Bronchial epithelial cell (primary cell): Measurements from ENCODE around the gene SMIM35. TPM values are rescaled to one million over a fixed set of nuclear protein-coding genes. Genes with fewer than 3 reads are reported as not detected.

Experiments
- DNase-seq: peaks from one replicate; pipeline ENCODE4 v3.0.0-alpha.2; 2010; ENCODE audit warnings: low read depth
- FAIRE-seq: peaks from 2 replicates; lab custom pipeline; 2011; peaks lifted over from hg19 to GRCh38; lab: Jason Lieb, UNC
- H3K27me3 ChIP-seq: 2 replicates; pipeline ENCODE4 v1.5.1; 2011; ENCODE audit warnings: low read length; ENCODE audit not compliant: control insufficient read depth, insufficient read depth
- H3K36me3 ChIP-seq: 2 replicates; pipeline ENCODE4 v1.5.1; 2011; ENCODE audit warnings: low read length; ENCODE audit not compliant: control insufficient read depth, insufficient read depth
- H3K4me3 ChIP-seq: 2 replicates; pipeline ENCODE4 v1.5.1; 2011; ENCODE audit warnings: mild to moderate bottlenecking, low read depth, low read length, control low read depth
- CTCF ChIP-seq: IDR thresholded peaks from 2 replicates; pipeline ENCODE4 v1.5.1; 2011; ENCODE audit warnings: mild to moderate bottlenecking, moderate library complexity, low read length, control low read depth, inconsistent platforms; ENCODE audit not compliant: insufficient read depth, severe bottlenecking
- total RNA-seq: library from RNA; depleted of rRNA; stranded (reverse); fragments of >200 nt; gene quantifications from 2 replicates; pipeline ENCODE4 v1.2.1, GENCODE V29; 2014

SMIM35 gene
- total RNA-seq, 1 donor from 2014 or later, result not detected

- DNase-seq (no peak), FAIRE-seq (peak; percentile 23)
- Histone ChIP-seq H3K4me3 (no peak overlapping the region), H3K36me3 (no peaks in the 10 kb centered on the region), H3K27me3 (no peaks in the 10 kb centered on the region)
- TF ChIP-seq CTCF, result no peak
Observed at GRCh38 chr11:118082880-118083552, 3.7 kb downstream of the SMIM35 start.

- H3K36me3 ChIP-seq, result no peaks in the 10 kb centered on the region
- H3K27me3 ChIP-seq, result no peaks in the 10 kb centered on the region
- FAIRE-seq, result no peak
Observed at GRCh38 chr11:118081241-118081958, 5.4 kb downstream of the SMIM35 start.

GRCh38 chr11:118080296-118080695 lies 6.5 kb downstream of the SMIM35 start:
- Histone ChIP-seq H3K4me3 (no peak overlapping the region), H3K36me3 (no peaks in the 10 kb centered on the region), H3K27me3 (no peaks in the 10 kb centered on the region)
- TF ChIP-seq CTCF, result no peak
- FAIRE-seq, result peak; percentile 50
- DNase-seq, result no peak

More at GRCh38 chr11:118081241-118081958, 5.4 kb downstream of the SMIM35 start:
- TF ChIP-seq CTCF, result no peak
- H3K4me3 ChIP-seq, result no peak overlapping the region
- peak; percentile 87 for DNase-seq

- no peak for TF ChIP-seq CTCF
- no peaks in the 10 kb centered on the region for H3K36me3 ChIP-seq
- peak; percentile 38 for DNase-seq
- no peak for FAIRE-seq
- H3K4me3 ChIP-seq, result no peak overlapping the region
- no peaks in the 10 kb centered on the region for H3K27me3 ChIP-seq
Observed at GRCh38 chr11:118079491-118079890, 7.3 kb downstream of the SMIM35 start.

- no peak for TF ChIP-seq CTCF
- H3K4me3 ChIP-seq, result peak overlapping the region; percentile 1
- FAIRE-seq (peak; percentile 36), DNase-seq (no peak)
- H3K27me3 ChIP-seq, result no peaks in the 10 kb centered on the region
- H3K36me3 ChIP-seq, result no peaks in the 10 kb centered on the region
Observed at GRCh38 chr11:118078911-118079411, 7.8 kb downstream of the SMIM35 start.
